Lower leg skin (tissue), 3 donors: ENCODE data around the gene OGFOD2.

Experiments
- CTCF ChIP-seq, 3 donors: fragments of 450-650 bp; IDR thresholded peaks; one replicate each; pipeline ENCODE4 v1.5.1; 2016; ENCODE audit warnings: antibody characterized with exemption in 3 of 3, mild to moderate bottlenecking in 3 of 3, moderate library complexity in 2 of 3
- POLR2A ChIP-seq, 2 donors: fragments of 450-650 bp; IDR thresholded peaks; one replicate each; pipeline ENCODE4 v1.6.1; 2016 to 2017; ENCODE audit warnings: antibody characterized with exemption in 2 of 2, mild to moderate bottlenecking in 1 of 2, moderate library complexity in 1 of 2

- TF ChIP-seq CTCF (IDR thresholded peaks at IDR 0.05), result no peak
- TF ChIP-seq POLR2A (IDR thresholded peaks at IDR 0.05), result no peak
These were observed 25.6 kb upstream of the OGFOD2 start for GRCh38 chr12:122949405-122949804.
